Measurements from ENCODE around the gene SLU7. TPM values are rescaled to one million over a fixed set of nuclear protein-coding genes. Genes with fewer than 3 reads are reported as not detected.

Gene SLU7
- total RNA-seq, 1 donor from 2014 or later: 48.4 TPM

GRCh38 chr5:160352308-160352707, 66.6 kb downstream of the SLU7 start:
- Histone ChIP-seq H2AFZ (ENCODE audit: low read depth, low read length) (no peak overlapping the region), H3K27ac (ENCODE audit: low read depth, low read length) (no peak overlapping the region), H3K27me3 (ENCODE audit: insufficient read depth, low read length) (no peaks in the 10 kb centered on the region), H3K9ac (ENCODE audit: low read length) (no peak overlapping the region), H3K4me1 (ENCODE audit: insufficient read depth, low read length) (no peaks in the 10 kb centered on the region), H3K4me3 (ENCODE audit: insufficient read depth, low read depth, low read length) (no peak overlapping the region), H4K20me1 (ENCODE audit: insufficient read depth, low read length) (no peaks in the 10 kb centered on the region), H3K9me3 (ENCODE audit: insufficient read depth, low read depth, low read length) (no peaks in the 10 kb centered on the region), H3K4me2 (ENCODE audit: low read length) (no peak overlapping the region), H3K36me3 (ENCODE audit: insufficient read depth, low read length) (no peaks in the 10 kb centered on the region), H3K79me2 (ENCODE audit: insufficient read depth, low read length) (no peaks in the 10 kb centered on the region)
- H3K27me3 Mint-ChIP-seq (ENCODE audit: low read depth, unreplicated experiment): peaks cover 12% of the 10 kb centered on the region
- no peaks in the 10 kb centered on the region for H3K36me3 Mint-ChIP-seq (ENCODE audit: low read depth, unreplicated experiment)
- no peak overlapping the region for H3K4me3 Mint-ChIP-seq (ENCODE audit: unreplicated experiment)
- H3K27ac Mint-ChIP-seq (ENCODE audit: unreplicated experiment): no peak overlapping the region
- TF ChIP-seq EZH2 (IDR thresholded peaks at IDR 0.05; ENCODE audit: insufficient read depth, low read length) (no peak), CTCF (IDR thresholded peaks at IDR 0.05; ENCODE audit: insufficient read depth, low read depth, low read length) (no peak)
- no peaks in the 10 kb centered on the region for H3K4me1 Mint-ChIP-seq (ENCODE audit: low read depth, unreplicated experiment)
- no peaks in the 10 kb centered on the region for H3K9me3 Mint-ChIP-seq (ENCODE audit: unreplicated experiment)
- FAIRE-seq (no peak), DNase-seq (ENCODE audit: low read depth) (no peak)

Other genes starting within 250 kb of the SLU7 start
- gene FABP6, start 189.6 kb downstream of the SLU7 start, total RNA-seq: 0.53 TPM in 1 of 2 replicates, not detected in the other
- 12.5 and 15.7 TPM in 2 replicates for gene CCNJL, start 106.5 kb downstream of the SLU7 start, total RNA-seq
- gene C1QTNF2, start 48.5 kb downstream of the SLU7 start, total RNA-seq: 0.62 and 0.64 TPM in 2 replicates
- gene FAM200C, start 19.0 kb downstream of the SLU7 start, total RNA-seq: 1.7 and 2.1 TPM in 2 replicates
- gene PTTG1, start 2.8 kb upstream of the SLU7 start, total RNA-seq: 12.7 and 20.4 TPM in 2 replicates